NCI-H1694 treated with DMSO at 0.1 percent for 48 hours (cell line): Measurements from ENCODE around the gene ALK.
"Not testable (repeated sequence)": the region's sequence is repeated elsewhere in the genome, so short reads cannot be mapped to it uniquely, and the experiment has no call there.

Source experiments
- DNase-seq: peaks from one replicate; lab custom pipeline; 2025; lab: John Stamatoyannopoulos, UW

The ALK gene

GRCh38 chr2:29273004-29273684 lies 648.2 kb downstream of the ALK start:
- no peak for DNase-seq

- no peak for DNase-seq
Observed at GRCh38 chr2:29272311-29272710, 649.1 kb downstream of the ALK start.

- no peak for DNase-seq
Observed at GRCh38 chr2:29270701-29271121, 650.7 kb downstream of the ALK start.

- DNase-seq, result no peak
Observed at GRCh38 chr2:29269765-29270109, 651.6 kb downstream of the ALK start.

GRCh38 chr2:29269095-29269764 lies 652.2 kb downstream of the ALK start:
- DNase-seq, result no peak

GRCh38 chr2:29267720-29268119 lies 653.7 kb downstream of the ALK start:
- no peak for DNase-seq

- no peak for DNase-seq
Observed at GRCh38 chr2:29263886-29264285, 657.5 kb downstream of the ALK start.

GRCh38 chr2:29262681-29263260 lies 658.6 kb downstream of the ALK start:
- DNase-seq, result no peak

GRCh38 chr2:29261003-29261402 lies 660.4 kb downstream of the ALK start:
- DNase-seq, result no peak

GRCh38 chr2:29260142-29260772 lies 661.1 kb downstream of the ALK start:
- DNase-seq, result no peak

GRCh38 chr2:29259221-29259620 lies 662.2 kb downstream of the ALK start:
- no peak for DNase-seq

GRCh38 chr2:29255004-29255403 lies 666.4 kb downstream of the ALK start:
- no peak for DNase-seq

GRCh38 chr2:29253495-29254275 lies 667.7 kb downstream of the ALK start:
- DNase-seq, result not testable (repeated sequence)

GRCh38 chr2:29253026-29253425 lies 668.4 kb downstream of the ALK start:
- DNase-seq, result no peak

GRCh38 chr2:29251406-29251805 lies 670.0 kb downstream of the ALK start:
- DNase-seq, result no peak

- DNase-seq, result no peak
Observed at GRCh38 chr2:29250977-29251376, 670.4 kb downstream of the ALK start.

- no peak for DNase-seq
Observed at GRCh38 chr2:29249666-29250253, 671.6 kb downstream of the ALK start.

- DNase-seq, result no peak
Observed at GRCh38 chr2:29247336-29247914, 674.0 kb downstream of the ALK start.

GRCh38 chr2:29246383-29247300 lies 674.7 kb downstream of the ALK start:
- no peak for DNase-seq

- no peak for DNase-seq
Observed at GRCh38 chr2:29245742-29246382, 675.5 kb downstream of the ALK start.
